GM21619 (cell line): ENCODE measurements around the gene DNAH17.

Experiments used
- ATAC-seq: cut with Tn5 transposase; IDR thresholded peaks from one replicate; pipeline ENCODE4 v1.9.1; 2021; ENCODE audit not compliant: unreplicated experiment

DNAH17 gene

DNA sequence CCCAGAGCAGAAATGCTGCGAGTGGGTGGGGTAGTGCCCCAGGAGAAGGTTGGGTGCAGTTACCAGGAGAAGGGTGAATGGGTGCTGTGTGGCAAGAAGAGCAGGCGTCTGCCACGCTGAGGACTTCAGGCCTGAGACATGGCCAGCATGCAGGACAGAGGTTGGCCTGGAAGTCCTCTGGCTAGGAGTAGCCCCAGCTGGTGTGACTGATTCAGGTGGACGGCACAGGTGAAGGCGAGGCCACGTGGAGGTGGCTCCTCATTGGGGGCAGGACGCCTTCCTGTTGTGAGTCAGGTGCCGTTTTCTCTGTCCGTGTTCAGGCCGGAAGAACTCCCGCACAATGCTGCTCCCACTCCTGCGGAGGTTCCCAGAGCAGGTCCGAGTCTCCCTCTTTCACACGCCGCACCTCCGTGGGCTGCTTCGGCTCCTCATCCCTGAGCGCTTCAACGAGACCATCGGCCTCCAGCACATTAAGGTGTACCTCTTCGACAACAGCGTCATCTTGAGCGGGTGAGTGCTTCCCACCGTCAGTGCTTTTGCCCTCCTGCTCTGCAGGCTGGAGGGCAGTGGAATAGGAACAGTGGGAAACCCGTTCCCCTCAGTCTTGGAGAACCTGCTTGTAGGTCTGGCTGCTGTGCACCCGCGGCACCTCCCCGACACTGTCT lies 178.0 kb downstream of the DNAH17 start:
- ATAC-seq: no peak

DNA sequence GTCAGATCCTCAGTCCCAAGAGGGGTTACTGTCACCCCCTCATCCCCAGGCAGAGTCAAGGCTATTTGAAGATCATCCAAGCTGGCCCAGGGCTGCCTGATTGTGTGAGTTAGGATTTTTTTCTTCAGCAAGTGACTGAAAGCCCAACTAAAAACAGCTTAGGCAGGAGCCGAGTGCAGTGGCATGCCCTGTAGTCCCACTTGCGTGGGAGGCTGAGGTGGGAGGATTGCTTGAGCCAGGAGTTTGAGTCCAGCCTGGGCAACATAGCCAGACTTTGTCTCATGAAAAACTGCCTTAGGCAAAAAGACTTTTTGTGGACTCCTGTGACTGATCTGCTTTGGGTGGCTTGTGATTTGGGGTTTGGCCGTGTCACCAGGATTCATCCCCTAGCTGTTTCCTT lies 178.8 kb downstream of the DNAH17 start:
- ATAC-seq: no peak

DNA sequence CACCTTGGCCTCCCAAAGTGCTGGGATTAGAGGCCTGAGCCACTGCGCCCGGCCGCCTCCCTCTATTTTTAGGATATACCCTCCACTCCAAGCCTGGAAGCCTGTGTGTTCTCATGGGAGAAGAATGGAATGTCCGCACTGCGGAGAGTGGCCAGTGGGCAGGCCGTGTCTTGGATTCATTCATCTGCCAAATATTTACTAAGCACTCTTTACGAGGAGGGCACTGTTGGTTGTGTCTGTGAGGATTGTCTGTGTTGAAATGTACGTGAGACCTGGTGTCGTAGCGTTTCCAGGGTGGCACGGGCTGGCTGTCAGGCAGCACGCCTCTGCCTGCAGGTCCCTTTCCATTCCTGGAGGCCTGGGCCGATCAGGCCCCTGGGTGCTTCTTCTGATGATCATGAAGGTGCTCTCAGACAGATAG lies 179.5 kb downstream of the DNAH17 start:
- ATAC-seq: no peak

DNA sequence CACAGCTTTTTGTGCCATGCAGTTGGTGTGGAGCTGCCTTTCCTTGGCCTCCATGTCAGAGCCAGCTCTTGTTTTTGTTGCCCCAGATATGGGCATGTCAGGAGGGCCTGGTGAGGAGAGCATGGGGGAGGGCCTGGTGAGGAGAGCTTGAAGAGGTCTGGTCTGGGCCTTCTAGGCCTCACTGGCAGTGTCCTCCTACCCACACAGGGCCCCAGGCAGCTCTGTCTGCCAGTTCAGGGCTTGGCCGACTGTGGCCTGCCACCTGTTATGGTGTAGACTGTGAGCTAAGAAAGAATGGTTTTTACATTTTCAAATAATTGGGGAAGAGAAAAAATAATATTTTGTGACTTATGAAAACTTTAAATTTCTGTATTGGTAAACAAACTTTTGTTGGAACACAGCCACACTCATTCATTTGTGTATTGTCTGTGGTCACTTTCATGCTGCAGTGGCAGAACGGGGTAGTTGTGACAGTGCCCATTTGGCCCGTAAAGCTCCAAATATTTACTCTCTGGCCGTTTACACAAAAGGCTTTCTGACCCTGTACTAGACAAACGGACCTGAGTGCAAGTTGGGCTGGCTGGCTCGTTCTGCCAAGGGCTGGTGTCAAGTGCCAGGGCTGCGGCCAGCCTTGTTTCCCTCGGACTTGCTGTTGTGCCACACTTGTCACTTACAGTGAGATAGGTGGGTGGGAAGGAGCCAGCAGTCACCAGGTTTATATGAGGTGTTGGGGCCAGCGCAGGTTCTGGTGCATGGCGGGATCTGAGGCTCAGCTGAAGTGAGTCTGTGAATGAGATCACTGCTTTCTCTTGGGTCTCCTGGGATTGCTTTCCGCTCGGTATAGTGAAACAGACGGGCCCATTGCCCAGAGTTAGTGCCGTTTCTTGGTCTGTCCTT lies 180.5 kb downstream of the DNAH17 start:
- ATAC-seq: no peak

GRCh38 chr17:78395155-78395554 lies 182.0 kb downstream of the DNAH17 start:
- ATAC-seq: no peak

GRCh38 chr17:78394209-78394608 lies 183.0 kb downstream of the DNAH17 start:
- no peak for ATAC-seq

DNA sequence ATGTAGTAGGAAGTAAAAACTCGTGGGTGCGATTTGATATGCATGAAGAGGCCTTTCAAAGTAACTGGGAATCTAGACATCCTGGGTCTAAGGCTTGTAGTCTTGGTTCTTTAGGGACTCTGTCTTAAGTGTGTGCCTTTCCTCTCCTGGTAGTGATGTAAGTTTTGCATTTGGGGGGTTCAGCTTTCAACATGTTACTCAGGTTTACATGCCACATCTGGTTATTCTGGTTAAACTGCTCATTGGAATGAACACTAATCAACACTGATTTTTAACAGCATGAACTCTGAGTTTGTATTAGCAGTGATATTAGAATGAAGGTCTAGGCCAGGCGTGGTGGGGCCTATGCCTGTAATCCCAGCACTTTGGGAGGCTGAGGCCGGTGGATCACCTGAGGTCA lies 183.6 kb downstream of the DNAH17 start:
- ATAC-seq: no peak

- no peak for ATAC-seq
Observed at GRCh38 chr17:78392295-78392694, 184.9 kb downstream of the DNAH17 start.

- no peak for ATAC-seq
Observed at GRCh38 chr17:78391843-78392242, 185.4 kb downstream of the DNAH17 start.

GRCh38 chr17:78391051-78391431 lies 186.2 kb downstream of the DNAH17 start:
- ATAC-seq: no peak

DNA sequence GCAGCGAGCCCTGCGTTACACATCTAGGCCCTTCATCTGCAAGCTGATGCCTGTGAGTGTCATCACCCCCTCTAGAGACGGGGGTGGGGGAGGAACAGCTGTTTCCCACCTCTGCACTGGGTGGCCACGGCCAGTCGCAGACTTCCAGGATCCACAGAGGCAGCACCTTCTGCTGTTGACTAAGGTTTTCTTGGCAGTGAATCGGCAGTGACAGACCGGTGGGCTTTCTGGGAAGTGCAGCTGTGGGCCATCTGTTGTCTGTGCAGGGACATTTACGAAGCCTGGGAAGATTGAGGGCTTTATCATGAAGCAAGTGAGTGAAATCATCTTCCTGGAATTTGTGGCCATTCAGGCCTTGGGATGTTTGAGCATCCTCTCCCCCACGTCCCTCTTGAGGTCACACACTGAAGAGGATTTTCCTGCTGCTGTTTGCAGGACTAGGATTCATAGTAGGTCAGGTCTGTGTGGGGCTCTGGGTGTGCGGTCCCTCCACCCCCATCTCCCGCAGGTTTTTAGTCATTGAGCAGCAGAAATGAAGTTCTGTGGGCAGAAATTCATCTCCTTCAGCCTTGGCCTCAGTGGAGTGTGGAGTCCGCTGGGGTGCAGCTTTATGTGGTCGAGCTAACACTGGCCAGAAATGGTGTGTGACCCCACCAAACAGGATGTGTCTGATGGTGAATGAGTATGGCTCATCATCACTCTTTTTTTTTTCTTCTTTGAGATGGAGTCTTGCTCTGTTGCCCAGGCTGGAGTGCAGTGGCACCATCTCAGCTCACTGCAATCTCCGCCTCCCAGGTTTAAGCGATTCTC lies 186.8 kb downstream of the DNAH17 start:
- no peak for ATAC-seq

DNA sequence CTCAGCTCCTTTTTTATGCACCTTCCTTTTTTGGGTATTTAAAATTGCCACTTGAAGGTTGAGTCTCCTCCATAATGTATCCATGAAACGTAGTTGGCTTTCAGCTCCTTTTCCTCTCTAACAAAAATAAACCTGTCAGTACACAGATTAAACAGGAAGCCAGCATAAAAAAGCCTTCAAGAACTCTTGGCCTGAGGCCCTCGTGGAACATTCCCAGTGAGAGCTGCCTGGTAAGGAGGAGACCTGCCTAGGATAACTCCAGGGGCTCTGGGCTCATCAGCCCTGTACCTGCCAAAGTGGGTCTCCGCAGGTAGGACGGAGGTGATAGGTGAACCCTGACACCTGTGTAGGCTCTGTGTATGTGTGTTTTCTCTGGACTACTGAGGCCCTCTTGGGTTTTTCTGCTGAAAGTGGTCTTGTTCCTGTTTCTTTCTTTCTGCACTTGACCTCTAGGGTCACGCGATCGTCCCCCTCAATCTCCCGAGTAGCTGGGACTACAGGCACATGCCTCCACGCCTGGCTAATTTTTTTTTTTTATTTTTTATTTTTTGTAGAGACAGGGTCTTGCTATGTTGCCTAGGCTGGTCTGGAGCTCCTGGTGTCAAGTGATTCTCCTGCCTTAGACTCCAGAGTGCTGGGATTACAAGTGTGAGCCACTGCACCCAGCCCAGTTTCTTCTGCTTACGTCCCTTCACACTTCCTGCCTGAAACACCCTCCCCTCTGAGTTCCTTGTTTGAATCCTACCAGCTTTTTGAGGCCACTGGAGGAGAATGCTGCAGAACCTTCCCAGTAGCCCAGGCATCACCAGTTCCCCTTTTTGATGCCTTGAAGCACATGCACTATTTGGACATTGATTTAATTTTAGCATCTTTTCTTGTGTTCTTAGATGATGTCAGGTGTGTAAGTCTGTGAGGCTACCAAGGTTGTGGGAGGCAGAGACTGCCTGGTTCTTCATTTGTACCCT lies 188.9 kb downstream of the DNAH17 start:
- ATAC-seq: no peak

- no peak for ATAC-seq
Observed at GRCh38 chr17:78384479-78385175, 192.6 kb downstream of the DNAH17 start.

- no peak for ATAC-seq
Observed at GRCh38 chr17:78383725-78384471, 193.3 kb downstream of the DNAH17 start.

- peak; percentile 29 for ATAC-seq
Observed at GRCh38 chr17:78381601-78382232, 195.5 kb downstream of the DNAH17 start.

DNA sequence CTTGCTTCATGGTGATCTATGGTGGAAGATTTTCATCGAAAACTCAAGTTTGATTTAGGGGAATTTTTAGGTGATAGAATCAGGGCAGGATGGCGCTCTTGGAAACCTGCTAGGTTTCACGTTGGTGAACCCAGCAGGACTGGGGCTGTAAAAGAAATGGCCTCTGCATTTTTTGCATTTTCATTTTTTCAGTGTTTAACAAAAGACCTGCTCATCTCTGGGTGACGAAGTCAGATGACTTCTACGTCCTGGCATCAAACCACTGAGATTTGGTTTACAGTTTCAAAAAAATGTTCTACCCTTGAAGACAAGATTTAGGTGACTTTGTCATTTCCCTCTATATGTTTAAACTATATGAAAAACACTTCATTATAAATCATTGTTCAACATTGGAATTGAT lies 196.8 kb downstream of the DNAH17 start:
- no peak for ATAC-seq

DNA sequence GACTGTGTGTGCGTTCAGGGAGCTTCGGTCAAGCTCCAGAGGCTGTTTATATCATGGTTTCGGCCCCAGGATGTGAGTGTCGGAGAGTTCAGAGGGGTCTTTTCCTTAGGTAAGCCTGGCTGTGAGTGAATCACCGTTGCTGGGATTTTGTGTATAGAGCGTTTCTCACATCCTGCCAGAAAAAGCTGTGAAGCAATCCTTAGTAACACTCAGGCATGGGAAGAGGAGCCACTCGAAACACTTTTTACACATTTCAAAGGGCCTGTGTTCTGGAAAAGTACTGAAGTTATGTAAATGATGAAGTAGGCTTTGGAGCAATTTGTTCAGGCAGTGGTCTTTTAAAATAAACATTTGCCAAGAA lies 198.1 kb downstream of the DNAH17 start:
- no peak for ATAC-seq

DNA sequence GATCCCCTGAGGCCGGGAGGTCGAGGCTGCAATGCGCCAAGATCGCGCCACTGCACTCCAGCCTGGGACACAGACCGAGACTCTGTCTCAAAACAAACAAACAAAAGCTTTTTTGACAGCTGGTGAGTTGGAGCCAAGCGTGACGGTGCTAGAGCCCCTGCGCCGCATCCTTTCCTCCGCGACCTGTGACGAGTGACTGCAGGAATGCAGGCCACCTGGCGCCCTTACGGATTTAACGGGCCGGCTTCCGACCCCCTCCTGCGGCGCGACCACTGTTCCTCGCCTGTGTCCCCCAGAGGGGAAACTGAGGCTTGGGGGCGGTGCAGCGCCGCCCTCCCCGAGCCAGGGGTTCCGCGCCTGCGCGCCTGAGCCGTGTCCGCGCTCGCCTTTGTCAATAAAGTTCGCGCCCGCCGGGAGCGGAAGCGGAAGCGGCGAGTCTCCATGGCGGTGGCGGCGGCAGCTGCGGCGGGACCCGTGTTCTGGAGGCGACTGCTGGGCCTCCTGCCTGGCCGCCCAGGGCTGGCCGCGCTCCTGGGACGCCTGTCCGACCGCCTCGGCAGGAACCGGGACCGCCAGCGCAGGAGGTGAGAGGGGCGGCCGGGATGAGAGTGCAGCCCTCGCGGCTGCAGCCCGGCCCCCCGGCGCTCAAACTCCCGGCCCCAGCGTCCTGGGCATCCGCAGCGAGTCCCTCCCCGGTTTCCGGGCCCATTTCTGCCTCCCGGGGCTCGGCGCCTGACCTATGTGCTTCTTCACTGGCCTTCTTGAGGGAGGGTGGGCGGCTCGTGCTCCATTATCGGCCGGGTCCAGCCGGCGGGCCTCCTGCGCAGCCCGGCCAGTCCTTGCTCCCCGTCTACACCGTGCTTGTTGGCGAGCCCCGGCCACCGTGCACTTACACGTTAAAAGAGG lies 198.7 kb downstream of the DNAH17 start, which contains the start of gene PGS1:
Gene PGS1 (plus strand): TSS at position 425 of the 906 bp plus-strand sequence. CDS start 17 bp downstream, at position 442.
- ATAC-seq: peak; percentile 37
